ENCODE measurements around the gene MED19. TPM values are rescaled to one million over a fixed set of nuclear protein-coding genes. Genes with fewer than 3 reads are reported as not detected.
"Not testable (repeated sequence)": the region's sequence is repeated elsewhere in the genome, so short reads cannot be mapped to it uniquely, and the experiment has no call there.

MED19 gene
- total and polyA plus RNA-seq, 3 experiments from 2014 or later: 16.8 to 19.7 (median 18.4) TPM

DNA sequence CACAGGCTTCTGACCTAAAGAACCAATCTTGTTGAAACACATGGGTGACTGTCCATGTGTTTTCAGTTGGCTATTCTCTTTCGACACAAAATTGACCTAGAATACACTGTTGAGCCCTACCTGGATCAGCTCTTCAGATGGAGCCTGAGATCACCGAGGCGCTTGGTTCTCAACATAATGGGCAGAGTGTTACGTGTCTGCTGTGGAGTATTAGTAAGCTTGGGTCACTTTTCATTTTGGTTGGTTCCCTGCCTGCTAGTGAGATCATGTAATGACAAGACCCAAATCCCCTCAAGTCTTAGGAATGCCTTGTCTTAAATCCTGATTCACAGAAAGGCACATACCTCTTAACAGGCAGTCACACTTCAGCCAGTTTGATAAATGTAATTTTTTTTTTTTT is 8.7 kb downstream of the MED19 start:
- Mint-ChIP-seq H3K27me3 (no peaks in the 10 kb centered on the region), H3K4me1 (peaks cover 4 to 8% (median 5%) of the 10 kb centered on the region in 3 donors), H3K36me3 (peaks cover 5 to 70% (median 14%) of the 10 kb centered on the region in 3 donors), H3K27ac (peak overlapping the region in 2 of 8 donors; percentile 50 to 57), H3K4me3 (no peak overlapping the region), H3K9me3 (no peaks in the 10 kb centered on the region)
- no peak overlapping the region for H3K4me3 ChIP-seq (ENCODE audit: low read length)
- no peak for DNase-seq
- ChIA-PET POLR2A (interaction anchor here (1.0 kb wide), 1 partner anchor 20 kb away, joined by 6 read pairs; no protein-coding TSS in a partner anchor), CTCF (interaction anchor here (1.7 kb wide), 1 partner anchor 63 kb away, joined by 4 read pairs; no protein-coding TSS in a partner anchor)
- no peaks in the 10 kb centered on the region for H3K9me3 ChIP-seq (ENCODE audit: low read length)
- H3K27ac ChIP-seq (ENCODE audit: low read depth, low read length): no peak overlapping the region
- no peaks in the 10 kb centered on the region for H3K4me1 ChIP-seq (ENCODE audit: insufficient read depth, low read length)
- peaks cover 24% of the 10 kb centered on the region for H3K36me3 ChIP-seq (ENCODE audit: insufficient read depth, low read length)
- H3K27me3 ChIP-seq (ENCODE audit: insufficient read depth, low read length, poor library complexity, severe bottlenecking): no peaks in the 10 kb centered on the region

DNA sequence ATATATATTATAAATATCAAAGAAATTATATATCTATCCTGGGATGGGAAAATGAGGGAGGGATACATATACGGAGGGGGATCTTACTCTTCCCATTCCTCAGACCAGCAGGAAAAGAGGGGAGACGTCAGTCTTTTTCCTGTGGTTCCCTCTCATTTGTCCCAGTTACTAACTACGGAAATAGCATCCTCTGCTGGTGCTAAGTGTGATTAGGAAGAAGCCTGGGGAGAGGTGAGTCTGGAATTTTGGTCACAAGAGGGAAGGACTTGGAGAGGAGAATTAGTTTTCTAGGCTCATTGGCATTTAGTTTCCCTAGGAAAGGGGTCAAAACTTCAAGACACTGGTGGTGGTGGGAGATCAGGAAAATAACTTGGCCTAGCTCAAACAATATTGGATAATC is 11.6 kb downstream of the MED19 start:
- Histone ChIP-seq H3K27ac (ENCODE audit: low read depth, low read length) (no peak overlapping the region), H3K4me1 (ENCODE audit: insufficient read depth, low read length) (no peaks in the 10 kb centered on the region), H3K4me3 (ENCODE audit: low read length) (no peak overlapping the region), H3K36me3 (ENCODE audit: insufficient read depth, low read length) (peaks cover 42% of the 10 kb centered on the region), H3K9me3 (ENCODE audit: low read length) (no peaks in the 10 kb centered on the region), H3K27me3 (ENCODE audit: insufficient read depth, low read length, poor library complexity, severe bottlenecking) (no peaks in the 10 kb centered on the region)
- Mint-ChIP-seq H3K4me1 (no peaks in the 10 kb centered on the region), H3K27me3 (no peaks in the 10 kb centered on the region), H3K4me3 (peak overlapping the region in 1 of 7 donors; percentile 27), H3K36me3 (peaks cover 13 to 83% (median 16%) of the 10 kb centered on the region in 3 donors), H3K27ac (peak overlapping the region in 2 of 8 donors; percentile 23 to 37), H3K9me3 (no peaks in the 10 kb centered on the region)
- CTCF ChIA-PET: no interaction called here
- no peak for DNase-seq
- POLR2A ChIA-PET: no interaction called here

DNA sequence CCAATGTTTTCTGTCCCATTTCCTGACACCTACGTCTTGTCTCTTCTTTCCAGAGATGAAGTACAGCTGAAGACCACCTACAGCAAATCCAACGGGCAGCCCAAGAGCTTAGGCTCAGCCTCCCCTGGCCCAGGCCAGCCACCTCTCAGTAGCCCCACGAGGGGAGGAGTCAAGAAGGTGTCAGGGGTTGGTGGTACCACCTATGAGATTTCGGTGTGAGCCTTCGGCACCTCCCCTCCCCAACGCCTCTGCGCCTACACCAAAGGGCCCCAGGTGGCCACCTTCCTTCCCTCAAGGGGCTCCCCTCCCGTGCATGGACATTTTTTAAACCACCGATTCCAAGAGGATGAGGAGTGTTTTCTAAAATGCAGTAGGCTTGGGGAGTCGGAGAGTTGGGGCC is 12.2 kb downstream of the MED19 start:
- no peak overlapping the region for H3K4me3 Mint-ChIP-seq
- peak overlapping the region in 2 of 8 donors; percentile 35 to 61 for H3K27ac Mint-ChIP-seq
- no peaks in the 10 kb centered on the region for H3K4me1 Mint-ChIP-seq
- Histone ChIP-seq H3K4me1 (ENCODE audit: insufficient read depth, low read length) (no peaks in the 10 kb centered on the region), H3K9me3 (ENCODE audit: low read length) (no peaks in the 10 kb centered on the region), H3K27me3 (ENCODE audit: insufficient read depth, low read length, poor library complexity, severe bottlenecking) (no peaks in the 10 kb centered on the region), H3K4me3 (ENCODE audit: low read length) (no peak overlapping the region), H3K36me3 (ENCODE audit: insufficient read depth, low read length) (peaks cover 45% of the 10 kb centered on the region), H3K27ac (ENCODE audit: low read depth, low read length) (no peak overlapping the region)
- no peaks in the 10 kb centered on the region for H3K27me3 Mint-ChIP-seq
- POLR2A ChIA-PET: no interaction called here
- no peaks in the 10 kb centered on the region for H3K9me3 Mint-ChIP-seq
- peaks cover 13 to 84% (median 16%) of the 10 kb centered on the region in 3 donors for H3K36me3 Mint-ChIP-seq
- no peak for DNase-seq
- CTCF ChIA-PET: no interaction called here

DNA sequence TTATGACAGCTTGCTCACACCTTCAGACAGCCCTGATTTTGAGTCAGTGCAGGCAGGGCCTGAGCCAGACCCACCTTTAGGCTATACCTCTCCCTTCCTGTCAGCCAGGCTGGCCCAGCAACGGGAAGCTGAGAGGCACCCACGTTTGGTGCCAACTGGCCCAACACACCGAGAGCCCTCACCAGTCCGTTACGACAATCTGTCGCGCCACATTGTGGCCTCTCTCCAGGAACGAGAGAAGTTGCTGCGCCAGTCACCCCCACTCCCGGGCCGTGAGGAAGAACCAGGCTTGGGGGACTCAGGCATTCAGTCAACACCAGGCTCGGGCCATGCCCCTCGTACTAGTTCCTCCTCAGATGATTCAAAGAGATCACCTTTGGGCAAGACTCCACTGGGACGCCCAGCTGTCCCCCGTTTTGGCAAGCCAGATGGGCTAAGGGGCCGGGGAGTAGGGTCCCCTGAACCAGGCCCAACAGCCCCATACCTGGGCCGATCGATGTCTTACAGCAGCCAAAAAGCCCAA is 13.1 kb downstream of the MED19 start:
- DNase-seq: no peak
- no peak overlapping the region for H3K27ac ChIP-seq (ENCODE audit: low read depth, low read length)
- no peaks in the 10 kb centered on the region for H3K4me1 Mint-ChIP-seq
- no peaks in the 10 kb centered on the region for H3K27me3 ChIP-seq (ENCODE audit: insufficient read depth, low read length, poor library complexity, severe bottlenecking)
- H3K36me3 ChIP-seq (ENCODE audit: insufficient read depth, low read length): peaks cover 43% of the 10 kb centered on the region
- H3K27ac Mint-ChIP-seq: peak overlapping the region in 1 of 8 donors; percentile 32
- H3K36me3 Mint-ChIP-seq: peaks cover 13 to 82% (median 15%) of the 10 kb centered on the region in 3 donors
- H3K9me3 Mint-ChIP-seq: no peaks in the 10 kb centered on the region
- H3K4me3 Mint-ChIP-seq: no peak overlapping the region
- no peaks in the 10 kb centered on the region for H3K27me3 Mint-ChIP-seq
- POLR2A ChIA-PET: no interaction called here
- no peaks in the 10 kb centered on the region for H3K9me3 ChIP-seq (ENCODE audit: low read length)
- no peaks in the 10 kb centered on the region for H3K4me1 ChIP-seq (ENCODE audit: insufficient read depth, low read length)
- H3K4me3 ChIP-seq (ENCODE audit: low read length): no peak overlapping the region
- CTCF ChIA-PET: interaction anchor here (1.0 kb wide), 1 partner anchor 102 kb away, joined by 4 read pairs; no protein-coding TSS in a partner anchor

DNA sequence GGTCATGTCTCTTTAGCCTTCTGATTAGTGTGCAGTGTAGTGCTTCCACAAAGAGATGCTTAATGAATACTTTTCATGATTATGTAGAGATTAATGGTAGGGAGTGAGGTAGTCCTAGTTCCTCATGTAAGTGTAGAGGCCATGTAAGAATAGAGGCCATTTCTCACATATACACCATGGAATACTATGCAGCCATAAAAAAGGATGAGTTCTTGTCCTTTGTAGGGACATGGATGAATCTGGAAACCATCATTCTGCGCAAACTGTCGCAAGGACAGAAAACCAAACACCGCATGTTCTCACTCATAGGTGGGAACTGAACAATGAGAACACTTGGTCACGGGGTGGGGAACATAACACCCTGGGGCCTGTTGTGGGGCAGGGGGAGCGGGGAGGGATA is 21.5 kb downstream of the MED19 start:
- H3K27me3 Mint-ChIP-seq; H3K4me3 ChIP-seq (ENCODE audit: low read length); H3K27ac ChIP-seq (ENCODE audit: low read depth, low read length); H3K4me3 Mint-ChIP-seq; H3K9me3 ChIP-seq (ENCODE audit: low read length); DNase-seq; H3K4me1 Mint-ChIP-seq; H3K9me3 Mint-ChIP-seq; CTCF ChIA-PET; H3K4me1 ChIP-seq (ENCODE audit: insufficient read depth, low read length); H3K27me3 ChIP-seq (ENCODE audit: insufficient read depth, low read length, poor library complexity, severe bottlenecking); POLR2A ChIA-PET: not testable (repeated sequence)
- Mint-ChIP-seq H3K36me3 (peaks cover 19 to 79% (median 24%) of the 10 kb centered on the region in 3 donors), H3K27ac (peak overlapping the region in 2 of 8 donors; percentile 24 to 46)
- peaks cover 57% of the 10 kb centered on the region for H3K36me3 ChIP-seq (ENCODE audit: insufficient read depth, low read length)

DNA sequence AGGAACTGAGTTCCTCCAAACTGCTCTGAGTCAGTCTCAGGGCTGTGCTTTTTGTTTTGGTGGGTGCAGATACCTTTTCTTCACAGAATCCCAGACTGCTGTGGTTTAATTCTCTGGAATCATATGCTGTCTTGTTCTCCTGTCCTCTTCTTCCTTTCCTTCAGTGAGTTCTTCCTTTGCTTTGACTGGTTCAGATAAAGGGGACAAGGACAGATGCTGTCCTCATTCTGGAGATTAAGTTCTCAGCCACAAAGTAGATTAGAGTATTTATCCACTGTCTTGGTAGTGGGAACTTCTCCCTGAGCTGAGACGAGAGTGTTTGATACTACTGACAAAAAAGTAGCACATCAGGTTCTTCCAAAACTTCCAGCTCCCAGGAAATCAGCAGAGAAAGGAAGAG is 30.8 kb downstream of the MED19 start:
- Mint-ChIP-seq H3K4me1 (peaks cover 43 to 62% (median 49%) of the 10 kb centered on the region in 3 donors), H3K4me3 (no peak overlapping the region), H3K36me3 (peaks cover 3 to 79% (median 20%) of the 10 kb centered on the region in 3 donors), H3K9me3 (no peaks in the 10 kb centered on the region), H3K27me3 (no peaks in the 10 kb centered on the region), H3K27ac (peak overlapping the region in 5 of 8 donors; percentile 9 to 68 (median 41))
- Histone ChIP-seq H3K4me1 (ENCODE audit: insufficient read depth, low read length) (peaks cover 32% of the 10 kb centered on the region), H3K36me3 (ENCODE audit: insufficient read depth, low read length) (peaks cover 28% of the 10 kb centered on the region), H3K4me3 (ENCODE audit: low read length) (no peak overlapping the region), H3K27ac (ENCODE audit: low read depth, low read length) (no peak overlapping the region), H3K27me3 (ENCODE audit: insufficient read depth, low read length, poor library complexity, severe bottlenecking) (no peaks in the 10 kb centered on the region), H3K9me3 (ENCODE audit: low read length) (no peaks in the 10 kb centered on the region)
- ChIA-PET POLR2A (no interaction called here), CTCF (no interaction called here)
- DNase-seq: no peak

DNA sequence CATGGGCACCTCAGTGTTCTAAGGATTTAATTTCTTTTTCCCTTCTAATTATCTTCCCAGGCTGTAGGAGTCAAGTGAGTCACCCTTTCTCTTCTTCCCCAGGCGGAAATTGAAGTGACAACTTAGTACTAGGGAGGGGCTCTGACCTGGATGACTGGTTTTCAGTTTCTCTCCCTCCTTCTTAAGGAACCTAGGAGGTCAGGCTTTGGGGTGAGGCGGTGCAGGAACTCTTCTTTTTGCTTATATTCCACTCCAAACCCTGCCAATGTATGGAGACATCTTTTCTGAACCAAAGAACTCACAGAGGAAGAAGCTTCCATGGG is 31.5 kb downstream of the MED19 start:
- H3K27me3 Mint-ChIP-seq: no peaks in the 10 kb centered on the region
- H3K4me3 Mint-ChIP-seq: peak overlapping the region in 3 of 7 donors; percentile 26 to 44 (median 35)
- DNase-seq: no peak
- Histone ChIP-seq H3K4me3 (ENCODE audit: low read length) (no peak overlapping the region), H3K9me3 (ENCODE audit: low read length) (no peaks in the 10 kb centered on the region), H3K27ac (ENCODE audit: low read depth, low read length) (no peak overlapping the region), H3K36me3 (ENCODE audit: insufficient read depth, low read length) (peaks cover 35% of the 10 kb centered on the region), H3K4me1 (ENCODE audit: insufficient read depth, low read length) (peaks cover 39% of the 10 kb centered on the region), H3K27me3 (ENCODE audit: insufficient read depth, low read length, poor library complexity, severe bottlenecking) (no peaks in the 10 kb centered on the region)
- POLR2A ChIA-PET: no interaction called here
- peaks cover 49 to 68% (median 55%) of the 10 kb centered on the region in 3 donors for H3K4me1 Mint-ChIP-seq
- H3K36me3 Mint-ChIP-seq: peaks cover 3 to 81% (median 20%) of the 10 kb centered on the region in 3 donors
- H3K9me3 Mint-ChIP-seq: no peaks in the 10 kb centered on the region
- CTCF ChIA-PET: no interaction called here
- peak overlapping the region in 6 of 8 donors; percentile 5 to 68 (median 38) for H3K27ac Mint-ChIP-seq

DNA sequence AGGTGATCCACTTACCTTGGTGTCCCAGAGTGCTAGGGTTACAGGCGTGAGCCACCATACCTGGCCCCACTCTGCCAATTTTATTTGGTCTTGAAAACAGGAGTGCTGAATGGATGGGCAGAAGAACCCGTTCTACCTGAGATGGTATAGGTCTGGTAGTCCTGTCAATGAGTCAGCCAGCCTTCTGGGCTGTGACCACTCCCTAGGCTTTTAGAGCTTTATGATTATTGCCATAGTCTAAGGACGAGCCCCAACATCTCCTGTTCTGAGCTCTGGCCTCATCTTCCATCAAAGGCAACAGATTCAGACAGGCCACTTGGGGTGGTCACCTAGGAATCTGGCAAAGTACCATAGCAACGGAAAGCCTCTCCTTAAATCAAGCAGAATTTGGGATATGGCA is 32.6 kb downstream of the MED19 start:
- no peak overlapping the region for H3K4me3 ChIP-seq (ENCODE audit: low read length)
- Mint-ChIP-seq H3K27me3 (no peaks in the 10 kb centered on the region), H3K4me3 (no peak overlapping the region), H3K9me3 (no peaks in the 10 kb centered on the region), H3K27ac (no peak overlapping the region), H3K36me3 (peaks cover 3 to 81% (median 23%) of the 10 kb centered on the region in 3 donors), H3K4me1 (peaks cover 57 to 79% (median 66%) of the 10 kb centered on the region in 3 donors)
- H3K36me3 ChIP-seq (ENCODE audit: insufficient read depth, low read length): peaks cover 43% of the 10 kb centered on the region
- no peaks in the 10 kb centered on the region for H3K9me3 ChIP-seq (ENCODE audit: low read length)
- H3K27me3 ChIP-seq (ENCODE audit: insufficient read depth, low read length, poor library complexity, severe bottlenecking): no peaks in the 10 kb centered on the region
- H3K4me1 ChIP-seq (ENCODE audit: insufficient read depth, low read length): peaks cover 50% of the 10 kb centered on the region
- ChIA-PET POLR2A (no interaction called here), CTCF (no interaction called here)
- DNase-seq: no peak
- no peak overlapping the region for H3K27ac ChIP-seq (ENCODE audit: low read depth, low read length)
